ENCODE data around the gene PCNA. TPM values are rescaled to one million over a fixed set of nuclear protein-coding genes. Genes with fewer than 3 reads are reported as not detected.

The PCNA gene
- total RNA-seq, 1 experiment from 2014 or later: 274 TPM

DNA sequence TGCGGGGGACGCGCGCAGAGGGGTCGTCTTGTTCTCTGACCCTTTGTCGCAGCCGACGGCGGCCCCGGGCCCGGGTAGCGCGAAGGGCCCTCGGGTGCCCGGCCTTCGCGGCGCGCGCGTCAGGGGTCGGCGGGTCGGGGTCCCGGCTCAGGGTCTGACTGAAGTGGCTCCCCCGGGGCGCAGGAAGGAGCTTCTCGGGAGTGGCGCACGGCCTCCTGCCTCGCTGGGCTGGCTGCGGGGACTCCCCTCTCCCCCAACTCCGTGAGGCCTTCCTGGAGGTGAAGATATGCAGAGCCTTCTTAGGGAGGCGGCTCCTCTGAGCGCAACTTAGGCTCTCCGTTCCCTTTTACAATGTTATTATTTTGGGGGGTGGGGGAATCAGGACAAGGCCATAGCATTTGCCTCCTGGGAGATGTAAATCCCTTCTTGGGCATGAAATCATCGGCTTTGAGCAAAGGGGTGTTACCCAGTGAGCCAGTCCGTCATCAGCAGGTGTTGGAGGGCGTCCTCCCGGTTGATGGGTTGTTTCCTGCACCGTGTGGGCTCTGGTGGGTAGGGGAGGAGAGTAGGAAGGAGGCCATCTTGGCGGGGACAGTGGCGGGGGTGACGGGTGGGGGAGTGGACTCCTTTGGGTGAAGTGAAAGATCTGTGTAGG is 7.6 kb upstream of the PCNA start:
- Histone ChIP-seq H2BK20ac (ENCODE audit: low read depth, low read length, poor library complexity, severe bottlenecking) (no peak overlapping the region), H3K27ac (ENCODE audit: insufficient read length, low read depth, low read length) (peak overlapping the region; percentile 19), H3K4me1 (ENCODE audit: insufficient read depth, low read length) (no peaks in the 10 kb centered on the region), H4K20me1 (ENCODE audit: control insufficient read depth, insufficient read depth, insufficient read length) (no peaks in the 10 kb centered on the region), H4K8ac (replicated peaks; ENCODE audit: insufficient read length, low read depth, low read length) (no peak overlapping the region), H2BK15ac (ENCODE audit: low read depth, low read length) (no peak overlapping the region), H2BK120ac (ENCODE audit: low read depth, low read length, poor library complexity, severe bottlenecking) (no peak overlapping the region), H3K9ac (ENCODE audit: extremely low read depth, insufficient read length, low read length) (peak overlapping the region; percentile 85), H3K79me1 (ENCODE audit: insufficient read depth, low read depth, low read length, poor library complexity, severe bottlenecking) (no peaks in the 10 kb centered on the region), H3K23ac (ENCODE audit: insufficient read length, low read depth, low read length) (no peak overlapping the region), H2AFZ (ENCODE audit: low read length) (peak overlapping the region; percentile 4), H4K5ac (ENCODE audit: insufficient read length, low read depth, low read length) (peak overlapping the region; percentile 23), H3K9me3 (ENCODE audit: control insufficient read depth, low read depth, low read length) (no peaks in the 10 kb centered on the region), H2BK5ac (ENCODE audit: insufficient read length, low read length) (no peak overlapping the region), H3K4ac (ENCODE audit: low read depth, low read length) (no peak overlapping the region), H3K27me3 (ENCODE audit: insufficient read depth, low read length) (no peaks in the 10 kb centered on the region), H2AK5ac (ENCODE audit: insufficient read length, low read length) (no peak overlapping the region), H3K14ac (ENCODE audit: insufficient read depth, low read length) (peak overlapping the region; percentile 80), H3K56ac (ENCODE audit: insufficient read length, low read depth, low read length) (no peak overlapping the region), H2BK12ac (ENCODE audit: insufficient read length, low read depth, low read length) (no peak overlapping the region), H3K23me2 (ENCODE audit: insufficient read length, low read depth, low read length, poor library complexity, severe bottlenecking) (peaks cover 8% of the 10 kb centered on the region), H3K4me2 (ENCODE audit: insufficient read depth, insufficient read length, low read length) (peak overlapping the region; percentile 85), H4K91ac (ENCODE audit: insufficient read length, low read depth, low read length) (no peak overlapping the region), H3K79me2 (ENCODE audit: insufficient read depth, low read length) (peaks cover 5% of the 10 kb centered on the region; the same call in 1 of the 2 replicates), H3K18ac (ENCODE audit: insufficient read length, low read depth, low read length) (peak overlapping the region; percentile 46), H3T11ph (ENCODE audit: low read length) (no peak overlapping the region)
- Mint-ChIP-seq H3K27ac (peak overlapping the region; percentile 93 to 95 (median 95); a peak in 6 of 7 replicates), H3K4me3 (peak overlapping the region; percentile 95), H3K36me3 (ENCODE audit: insufficient read depth in 1 of 3, low read depth in 3 of 3) (peaks cover 6 to 9% (median 8%) of the 10 kb centered on the region in 3 experiments), H3K4me1 (peaks cover 16 to 18% of the 10 kb centered on the region in 2 experiments), H3K27me3 (ENCODE audit: low read depth) (no peaks in the 10 kb centered on the region), H3K9me3 (no peaks in the 10 kb centered on the region)
- TF ChIP-seq CTCF (conservative IDR thresholded peaks at IDR 0.05): no peak
- no CpG with 5 or more reads among the region's 44 CpGs for WGBS (ENCODE audit: extremely low coverage, insufficient read length, low lambda C conversion rate)
- DNase-seq: peak; percentile 74

Measured in H9 (cell line).